Inflammatory macrophage treated with lipopolysaccharide for 4 hours (primary cell): Measurements from ENCODE around the gene FNDC1.
"Not testable (repeated sequence)": the region's sequence is repeated elsewhere in the genome, so short reads cannot be mapped to it uniquely, and the experiment has no call there.

Source experiments
- DNase-seq: peaks from one replicate; pipeline ENCODE4 v3.0.0-alpha.2; 2020

FNDC1 gene

DNA sequence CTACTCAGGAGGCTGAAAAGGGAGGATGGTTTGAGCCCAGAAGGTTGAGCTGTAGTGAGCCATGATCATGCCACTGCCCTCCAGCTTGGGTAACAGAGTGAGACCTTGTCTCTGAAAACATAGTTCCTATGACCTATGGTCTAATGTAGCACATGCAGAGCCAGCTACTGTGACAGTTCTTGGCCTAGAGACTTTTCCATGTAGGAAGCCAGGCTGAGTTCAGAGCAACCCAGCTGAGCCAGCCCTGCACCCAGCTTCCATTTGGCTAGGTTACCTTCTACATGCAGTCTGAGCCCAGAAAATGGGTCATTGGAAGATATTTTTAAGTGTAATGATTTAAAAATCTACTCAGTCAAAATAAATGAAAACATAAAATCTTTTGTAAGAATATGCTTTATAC lies 92.8 kb downstream of the FNDC1 start:
- no peak for DNase-seq

DNA sequence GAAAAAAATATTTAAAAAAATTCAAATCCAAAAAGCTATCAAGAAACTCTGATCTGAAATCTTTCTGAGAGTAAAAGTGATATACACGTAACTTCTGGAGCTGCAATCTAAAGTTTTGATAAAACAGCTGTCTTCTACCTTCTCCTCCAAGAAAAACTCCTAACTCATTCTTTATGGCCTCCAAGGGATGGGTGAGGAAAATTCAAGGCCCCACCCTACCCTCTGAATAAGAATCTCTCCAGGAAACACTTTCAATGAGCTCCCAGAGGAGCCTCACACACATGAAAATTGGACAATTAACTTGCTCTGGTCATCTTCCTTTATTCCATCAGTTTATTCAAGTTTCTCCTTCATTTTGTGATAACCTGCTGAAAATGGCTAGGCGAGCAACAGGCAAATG lies 93.4 kb downstream of the FNDC1 start:
- DNase-seq, result no peak

DNA sequence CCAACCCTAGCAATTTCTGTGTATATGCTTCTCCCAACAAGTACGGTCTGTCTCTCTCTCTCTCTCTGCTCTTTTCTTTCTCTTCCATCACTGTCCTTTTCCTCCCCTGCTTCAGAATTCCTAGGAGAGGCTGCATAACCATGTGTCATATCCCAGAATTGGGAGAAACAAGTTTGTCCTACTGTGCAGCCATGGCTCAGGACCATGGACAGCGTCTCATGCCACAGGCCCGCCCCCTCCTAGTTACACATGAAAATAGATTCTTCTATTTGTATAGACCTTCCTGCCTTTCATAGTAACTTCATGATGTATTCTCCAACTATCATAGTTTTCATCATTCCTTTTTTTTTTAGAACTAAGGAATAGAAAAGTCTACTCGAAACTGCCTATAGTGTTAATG lies 98.0 kb downstream of the FNDC1 start:
- no peak for DNase-seq

DNA sequence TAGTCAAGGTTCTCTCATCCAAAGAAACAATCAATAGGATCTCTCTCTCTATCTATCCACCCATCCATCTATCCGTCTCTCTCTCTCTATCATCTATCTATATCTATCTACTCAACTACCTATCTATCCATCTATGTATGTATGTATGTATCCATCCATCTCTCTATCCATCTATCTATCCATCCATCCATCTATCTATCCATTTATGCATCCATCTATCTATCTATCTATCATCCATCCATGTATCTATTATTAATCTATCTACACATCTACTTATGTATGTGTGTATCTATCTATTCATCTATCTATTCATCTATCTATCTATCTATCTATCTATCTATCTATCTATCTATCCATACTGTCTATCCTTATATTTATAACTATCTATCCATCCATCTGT lies 99.3 kb downstream of the FNDC1 start:
- DNase-seq, result no peak

DNA sequence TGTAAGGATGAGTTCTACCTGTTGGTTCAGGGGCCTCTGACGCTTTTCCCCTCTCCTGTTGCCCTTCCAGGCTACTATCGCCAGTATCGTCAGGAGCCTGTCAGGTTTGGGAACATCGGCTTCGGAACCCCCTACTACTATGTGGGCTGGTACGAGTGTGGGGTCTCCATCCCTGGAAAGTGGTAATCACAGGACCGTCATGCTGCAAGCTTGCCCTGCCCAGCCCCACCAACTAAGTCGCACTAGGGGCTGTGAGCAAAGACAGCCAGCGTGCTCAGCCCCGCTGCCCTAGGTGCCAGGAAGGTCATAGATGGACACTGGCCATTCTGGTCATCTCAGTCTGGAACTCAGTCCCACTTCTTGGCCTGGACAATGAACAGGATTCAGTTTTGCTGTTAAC lies 102.1 kb downstream of the FNDC1 start:
- DNase-seq, result no peak

DNA sequence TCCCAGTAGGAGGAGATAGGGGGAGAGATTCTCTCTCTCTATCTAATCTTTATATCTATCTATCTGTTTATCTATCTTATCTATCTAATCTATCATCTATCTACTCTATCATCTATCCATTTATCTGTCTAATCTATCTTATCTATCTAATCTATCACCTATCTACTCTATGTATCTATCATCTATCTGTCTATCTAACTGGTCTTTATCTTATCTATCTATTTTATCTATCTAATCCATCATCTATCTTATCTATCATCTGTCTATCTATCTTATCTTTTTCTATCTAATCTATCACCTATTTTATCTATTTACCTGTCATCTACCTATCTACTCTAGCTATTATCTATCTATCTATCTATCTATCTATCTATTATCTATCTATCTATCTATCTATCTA lies 109.4 kb downstream of the FNDC1 start:
- no peak for DNase-seq

DNA sequence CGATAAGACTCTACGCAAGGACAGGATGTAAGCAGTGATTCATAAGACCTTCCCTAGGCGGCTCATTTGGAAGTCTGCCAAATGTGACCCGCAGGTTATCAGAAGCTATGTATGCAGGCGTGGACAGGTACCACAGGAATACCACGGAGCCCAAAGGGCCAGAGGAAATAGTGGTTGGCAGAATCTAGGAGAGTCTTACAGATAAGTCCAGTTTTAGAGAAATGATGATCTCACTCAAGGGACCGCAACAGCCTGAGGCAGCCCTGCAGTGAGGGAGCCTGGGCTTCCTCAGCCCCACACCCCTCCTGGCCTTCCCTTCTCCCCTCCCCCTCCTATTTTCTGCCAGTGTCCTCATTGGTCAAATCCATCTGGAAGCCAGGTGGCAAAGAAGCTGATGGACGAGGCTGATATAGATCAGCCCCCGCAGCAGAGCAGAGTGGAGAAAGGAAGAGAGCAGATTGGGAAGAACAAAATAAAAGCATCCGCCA lies 110.6 kb downstream of the FNDC1 start:
- DNase-seq, result no peak

DNA sequence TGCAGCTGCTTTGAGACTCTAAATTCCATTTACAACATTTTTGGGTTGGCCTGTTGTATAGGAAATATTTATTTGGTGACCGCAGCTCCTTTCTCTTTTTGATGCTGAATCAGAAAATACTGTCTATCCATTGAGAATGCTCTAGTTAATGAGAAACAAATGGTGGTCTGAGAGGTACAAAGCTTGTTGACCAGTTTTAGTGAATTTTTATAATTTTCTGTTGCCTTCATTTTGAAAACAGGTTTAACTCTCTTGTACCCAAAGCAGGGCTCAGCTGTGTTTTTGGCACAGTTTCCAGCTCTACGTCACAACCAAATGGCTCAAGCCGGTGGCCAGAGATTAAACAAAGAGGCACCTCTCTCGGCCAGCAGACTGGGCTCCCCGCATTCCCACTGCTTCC lies 113.2 kb downstream of the FNDC1 start:
- DNase-seq, result no peak

DNA sequence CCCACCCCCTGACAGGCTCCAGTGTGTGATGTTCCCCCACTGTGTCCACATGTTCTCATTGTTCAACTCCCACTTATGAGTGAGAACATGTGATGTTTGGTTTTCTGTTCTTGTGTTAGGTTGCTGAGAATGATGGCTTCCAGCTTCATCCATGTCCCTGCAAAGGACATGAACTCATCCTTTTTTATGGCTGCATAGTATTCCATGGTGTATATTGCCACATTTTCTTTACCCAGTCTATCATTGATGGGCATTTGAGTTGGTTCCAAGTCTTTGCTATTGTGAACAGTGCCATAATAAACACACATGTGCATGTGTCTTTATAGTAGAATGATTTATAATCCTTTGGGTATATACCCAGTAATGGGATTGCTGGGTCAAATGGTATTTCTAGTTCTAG lies 115.5 kb downstream of the FNDC1 start:
- not testable (repeated sequence) for DNase-seq

DNA sequence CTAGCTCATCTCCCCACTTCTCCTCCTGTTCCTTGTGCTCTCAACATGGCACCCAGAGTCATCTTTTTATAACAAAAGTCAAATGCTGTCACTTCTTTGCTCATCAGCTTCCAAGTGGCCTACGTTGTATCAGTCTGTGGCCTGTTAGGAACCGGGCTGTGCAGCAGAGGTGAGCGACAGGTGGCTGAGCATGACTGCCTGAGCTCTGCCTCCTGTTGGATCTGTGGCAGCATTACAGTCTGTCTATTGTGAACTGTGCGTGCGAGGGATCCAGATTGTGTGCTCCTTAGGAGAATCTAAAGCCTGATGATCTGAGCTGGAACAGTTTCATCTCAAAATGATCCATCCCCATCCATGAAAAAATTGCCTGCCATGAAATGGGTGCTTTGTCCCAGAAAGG lies 129.6 kb downstream of the FNDC1 start:
- DNase-seq, result no peak

DNA sequence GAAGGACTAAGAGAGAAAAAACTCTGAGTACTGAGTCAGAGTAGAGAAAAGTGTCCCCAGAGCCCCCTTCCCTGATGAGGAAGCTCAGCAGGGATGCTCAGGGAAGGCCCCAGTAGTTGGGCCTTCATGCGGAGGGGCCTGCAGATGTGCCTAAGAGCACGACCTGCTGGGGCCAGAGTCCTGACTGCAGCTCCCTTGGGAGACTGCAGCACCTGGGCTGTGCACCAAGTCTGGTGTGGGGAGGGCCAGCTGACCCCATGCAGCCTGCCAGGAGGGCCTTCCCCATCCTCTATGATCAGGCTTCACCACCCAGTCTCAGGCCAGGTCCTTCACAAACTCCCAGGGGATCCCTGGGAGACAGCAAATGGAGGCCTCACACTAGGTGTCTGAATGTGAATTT lies 130.4 kb downstream of the FNDC1 start:
- no peak for DNase-seq

DNA sequence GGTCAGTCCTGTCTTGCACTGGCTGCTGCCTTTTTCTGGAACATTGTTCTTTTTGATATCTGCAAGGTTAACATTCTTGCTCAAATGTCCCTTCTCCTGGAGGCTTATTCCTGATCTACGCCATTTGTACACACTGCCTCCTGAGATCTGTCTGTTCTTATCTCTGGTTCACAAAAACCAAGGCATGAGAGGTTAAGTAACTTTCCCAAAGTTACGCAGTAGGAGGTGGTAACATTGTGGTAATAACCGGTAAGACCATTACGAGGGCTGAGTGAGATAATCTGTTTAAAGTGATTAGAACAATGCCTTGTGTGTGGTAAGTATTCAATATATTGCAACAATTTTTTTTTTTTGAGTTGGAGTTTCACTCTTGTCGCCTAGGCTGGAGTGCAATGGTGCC lies 132.1 kb downstream of the FNDC1 start:
- DNase-seq, result no peak

DNA sequence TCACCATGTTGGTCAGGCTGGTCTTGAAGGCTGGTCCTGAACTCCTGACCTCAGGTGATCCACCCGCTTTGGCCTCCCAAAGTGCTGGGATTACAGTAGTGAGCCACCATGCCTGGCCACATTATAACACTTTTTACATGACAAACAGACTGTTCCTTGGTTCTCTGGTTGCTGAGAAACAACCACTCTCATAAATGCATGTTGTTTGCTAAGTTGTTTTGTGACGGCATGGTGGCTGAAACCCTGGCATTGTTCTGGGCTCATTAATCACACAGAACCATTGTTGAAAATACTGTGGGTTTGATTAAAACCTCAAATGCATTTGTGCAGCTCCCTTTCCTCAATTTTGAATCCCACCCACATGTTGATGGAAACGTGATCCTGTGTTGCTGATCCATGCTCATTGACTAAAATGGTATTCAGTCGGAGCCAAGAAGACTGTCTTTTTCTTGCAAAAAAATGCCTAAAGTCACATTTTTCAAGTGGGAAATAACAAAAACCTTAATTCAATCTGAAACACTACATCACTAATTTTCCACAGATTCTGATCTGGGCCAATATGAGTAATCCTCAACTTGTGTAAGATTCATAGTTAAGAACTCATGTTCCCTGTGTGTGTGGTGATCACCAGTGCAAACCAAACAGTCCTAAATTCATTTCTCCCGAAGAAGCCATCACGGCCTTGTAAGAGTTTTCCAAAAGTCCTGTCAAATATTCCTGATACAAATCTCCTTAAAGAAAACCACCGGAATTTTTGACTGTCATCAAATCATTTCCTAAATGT lies 132.8 kb downstream of the FNDC1 start:
- no peak for DNase-seq

DNA sequence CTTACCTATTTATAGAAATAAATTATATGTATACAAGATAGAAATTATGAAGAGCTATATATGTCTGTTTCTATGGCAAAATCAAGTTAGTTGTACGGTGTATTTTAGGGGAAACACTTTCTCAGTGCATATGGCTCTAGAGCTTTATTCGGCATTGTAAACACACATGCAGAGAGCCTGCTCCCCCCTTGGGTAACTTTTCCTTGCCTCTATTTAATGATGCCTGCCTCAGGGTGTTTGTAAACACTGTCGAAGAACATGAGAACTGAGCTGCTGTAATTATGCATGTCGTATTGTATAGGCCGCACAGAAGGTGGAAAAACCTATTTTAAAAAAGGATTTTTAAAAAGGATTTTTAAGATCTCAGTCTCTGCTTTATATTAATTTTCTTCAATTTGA lies 133.4 kb downstream of the FNDC1 start:
- no peak for DNase-seq

DNA sequence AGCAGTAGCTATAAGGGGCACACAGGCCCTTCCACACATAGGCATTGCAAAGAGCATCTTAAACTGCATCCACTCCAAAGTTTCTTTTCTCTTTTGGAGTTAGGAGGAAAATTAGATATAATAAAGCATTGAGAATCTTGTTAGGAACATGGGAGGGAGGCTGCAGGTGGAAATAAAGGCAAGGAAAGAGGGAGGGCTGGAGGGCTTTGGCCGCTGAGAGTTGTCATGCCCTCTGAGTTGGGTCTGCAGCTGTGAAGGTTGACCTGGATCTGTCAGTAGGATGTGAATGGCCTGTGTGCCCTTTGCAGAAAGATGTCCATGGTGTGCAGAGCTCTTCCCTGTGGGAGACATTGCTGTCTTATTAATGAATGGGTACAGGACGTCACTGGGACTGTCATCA lies 134.0 kb downstream of the FNDC1 start:
- no peak for DNase-seq

DNA sequence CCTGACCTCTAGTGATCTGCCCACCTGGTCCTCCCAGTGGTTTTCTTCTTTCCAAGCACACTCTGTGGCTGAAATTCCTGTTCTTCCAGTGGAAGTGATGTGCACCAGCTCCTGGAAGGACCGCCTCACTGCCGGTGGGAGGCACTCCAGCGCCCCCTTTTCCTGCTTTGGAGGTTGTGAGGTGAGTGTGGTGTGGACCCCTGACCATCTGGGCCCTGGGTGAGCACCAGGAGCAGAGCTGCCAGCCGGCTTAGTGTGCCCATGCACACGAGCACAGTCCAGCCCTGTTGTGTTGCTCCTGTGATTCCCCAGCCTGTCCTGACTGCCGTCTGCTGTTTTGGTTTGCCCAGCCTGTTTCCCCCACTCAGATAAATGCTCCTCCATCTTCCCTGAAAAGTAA lies 134.6 kb downstream of the FNDC1 start:
- no peak for DNase-seq

DNA sequence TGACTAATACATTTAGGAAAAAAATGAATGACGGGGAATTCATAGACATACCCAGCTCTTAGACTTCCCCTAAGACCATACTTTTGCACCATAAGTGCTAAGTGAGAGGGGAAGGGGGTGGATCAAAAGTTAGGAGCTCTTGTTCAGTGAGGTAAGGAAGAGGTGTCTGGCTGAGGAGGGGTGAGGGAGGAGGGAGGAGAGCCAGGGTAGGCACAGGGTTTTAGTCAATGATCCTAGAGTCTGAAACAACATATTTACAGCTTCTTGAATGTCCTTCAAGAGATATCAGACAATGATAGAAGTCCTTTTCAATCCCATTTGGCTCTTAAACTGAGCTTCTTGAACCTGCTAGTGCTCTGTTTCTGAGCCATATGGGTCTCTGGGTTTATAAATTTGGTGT lies 135.4 kb downstream of the FNDC1 start:
- no peak for DNase-seq

DNA sequence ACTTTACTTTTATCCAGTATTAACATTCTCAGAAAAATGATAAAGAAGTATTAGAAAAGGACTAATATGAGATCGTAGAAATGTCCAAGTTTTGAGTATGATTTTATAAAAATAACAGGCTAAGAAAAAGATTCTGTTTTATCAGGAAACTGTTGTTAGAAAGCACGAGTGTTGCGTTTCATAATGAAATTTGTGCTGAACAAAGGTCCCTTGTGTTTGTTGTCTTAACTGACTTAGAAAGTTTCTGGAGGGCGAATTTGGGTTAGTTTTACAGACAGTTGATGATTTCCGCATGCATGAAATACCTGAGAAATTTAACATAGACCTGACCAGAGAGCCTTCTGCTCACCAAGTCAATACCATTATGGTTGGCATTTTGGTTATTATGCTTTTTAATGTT lies 136.0 kb downstream of the FNDC1 start:
- DNase-seq, result no peak

DNA sequence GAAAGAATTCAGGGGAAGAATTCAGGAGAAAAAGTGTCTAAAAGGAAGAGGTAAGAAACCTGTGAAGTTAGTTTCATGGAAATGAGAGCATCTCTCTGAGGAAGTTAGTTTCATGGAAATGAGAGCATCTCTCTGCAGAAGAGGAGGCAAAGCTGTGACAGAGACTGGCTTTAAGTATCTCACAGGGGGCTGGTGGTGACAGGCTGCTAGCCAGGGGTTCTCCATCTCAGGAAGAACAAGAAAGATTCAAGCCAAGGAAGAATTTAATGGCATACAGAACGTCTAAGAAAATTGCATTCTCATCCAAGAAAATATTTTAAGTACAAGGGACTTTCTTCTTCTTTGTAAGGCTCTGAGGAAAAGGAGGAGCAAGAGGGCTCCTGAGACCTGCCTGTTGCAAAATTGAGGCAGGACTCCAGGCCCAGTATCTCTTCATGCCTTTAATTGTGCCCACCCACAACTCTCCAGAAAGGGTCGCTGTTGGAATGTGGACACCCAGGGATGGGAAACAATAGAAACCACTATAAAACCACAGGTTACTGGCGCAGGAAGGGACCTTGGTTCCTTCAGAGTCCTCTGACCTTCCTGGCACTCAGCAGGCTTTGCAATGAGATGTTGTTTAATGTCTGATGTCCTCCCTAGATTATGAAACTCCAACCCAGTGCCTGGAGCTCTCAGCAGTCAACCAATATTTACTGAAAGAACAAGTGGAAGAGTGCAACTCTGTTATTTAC lies 136.8 kb downstream of the FNDC1 start:
- no peak for DNase-seq

DNA sequence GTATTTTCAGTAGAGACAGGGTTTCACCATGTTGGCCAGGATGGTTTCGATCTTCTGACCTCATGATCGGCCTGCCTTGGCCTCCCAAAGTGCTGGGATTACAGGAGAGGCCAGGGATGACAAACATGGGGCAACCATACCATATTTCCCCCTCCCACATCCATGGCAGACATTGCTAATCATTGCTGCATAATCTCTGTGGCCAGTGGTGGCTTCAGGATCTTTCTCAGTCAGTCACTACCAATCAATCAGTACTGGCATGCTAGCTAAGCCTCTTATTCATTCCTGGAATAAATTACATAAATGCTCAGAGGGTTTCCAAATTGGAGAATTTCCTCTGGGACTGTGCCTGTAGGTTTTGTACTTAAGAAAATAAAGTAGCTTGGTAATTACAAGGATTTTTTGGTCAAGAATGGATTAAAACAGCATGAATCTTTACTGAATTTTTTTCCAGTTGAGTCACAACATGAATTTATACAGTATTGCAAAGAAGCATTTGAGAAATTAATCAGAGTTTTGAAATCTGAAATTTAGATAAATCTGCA lies 138.1 kb downstream of the FNDC1 start:
- DNase-seq, result no peak

DNA sequence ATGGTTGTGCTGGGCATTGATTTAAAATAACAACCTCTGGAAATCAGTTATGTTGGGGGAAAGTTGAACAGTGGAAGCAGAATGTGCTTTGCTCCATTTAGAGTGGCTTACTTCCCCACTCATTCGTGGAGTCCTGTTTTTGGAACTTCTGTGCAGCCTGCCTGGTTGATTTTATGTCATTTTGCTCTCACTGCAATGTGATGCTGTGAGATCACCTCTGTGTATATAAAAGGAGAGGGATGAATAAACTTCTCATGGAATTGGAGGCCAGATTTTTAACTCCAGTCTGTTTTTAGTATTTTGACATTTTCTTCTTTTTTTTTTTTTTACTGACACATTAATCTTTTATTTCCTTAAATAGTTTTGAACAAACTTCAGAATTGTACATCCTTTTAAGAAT lies 139.0 kb downstream of the FNDC1 start:
- DNase-seq, result no peak

DNA sequence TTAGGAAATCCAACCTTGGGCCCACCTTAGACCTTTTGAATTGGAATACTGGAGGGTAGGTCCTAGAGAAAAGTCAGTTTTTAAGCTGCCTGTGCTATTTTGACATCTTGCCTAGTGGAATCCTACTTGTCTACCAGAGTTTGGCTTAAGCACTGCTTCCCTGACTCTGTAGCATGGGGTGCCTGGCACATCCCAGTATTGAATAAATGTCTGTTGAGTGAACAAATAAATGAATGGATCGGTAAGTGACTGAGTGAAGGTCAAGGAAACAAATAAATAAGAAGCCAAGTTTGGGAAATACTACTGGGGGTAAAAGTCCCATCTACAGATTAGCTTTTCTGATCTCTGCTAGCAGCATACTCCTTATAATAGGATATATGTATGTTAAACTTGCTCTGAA lies 140.5 kb downstream of the FNDC1 start:
- DNase-seq, result no peak

DNA sequence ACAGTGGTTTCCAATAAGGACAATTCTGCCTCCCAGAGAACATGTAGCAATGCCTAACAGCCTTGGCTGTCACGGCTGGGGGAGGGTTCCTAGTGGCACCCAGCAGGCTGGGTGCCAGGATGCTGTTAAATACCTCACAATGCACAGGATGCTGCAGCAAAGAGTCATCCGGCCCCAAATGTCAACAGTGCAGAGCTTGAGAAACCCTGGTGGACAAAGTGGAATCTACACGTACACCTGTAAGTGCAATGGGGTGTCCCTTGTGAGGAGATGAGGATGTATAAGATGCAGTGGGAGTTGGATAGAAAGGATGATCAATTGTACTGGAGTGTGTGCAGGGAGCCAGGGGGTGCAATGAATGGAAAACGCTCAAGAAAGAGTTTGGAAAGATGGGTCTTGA lies 142.4 kb downstream of the FNDC1 start:
- no peak for DNase-seq

DNA sequence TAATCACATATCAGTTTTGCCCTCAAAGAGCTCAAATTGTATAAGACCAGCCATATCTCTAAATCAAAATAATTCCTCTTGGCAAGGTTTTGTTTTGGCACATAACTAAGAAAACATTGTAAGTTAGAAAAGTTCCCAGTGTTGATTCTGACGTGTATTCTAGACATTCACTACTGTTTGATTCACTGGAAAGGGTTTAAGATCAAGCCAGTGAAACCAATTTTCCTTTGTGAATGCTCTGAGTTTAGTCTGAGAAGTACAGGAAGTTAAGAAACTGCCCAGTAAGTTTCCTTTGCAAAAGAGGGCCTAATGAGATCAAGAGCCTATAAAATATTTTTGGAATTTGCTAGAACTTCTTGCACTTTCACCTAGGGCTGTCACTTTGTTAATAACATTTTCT lies 143.0 kb downstream of the FNDC1 start:
- no peak for DNase-seq
